Measurements from ENCODE around the gene ZC3HAV1. TPM values are rescaled to one million over a fixed set of nuclear protein-coding genes. Genes with fewer than 3 reads are reported as not detected.
A peak's percentile ranks its signal among the peaks of the same experiment; 100 is the strongest.

ZC3HAV1 gene
- total and polyA plus RNA-seq, 9 of the 15 experiments (the other 6 are each of a cell fraction or from before 2014, with no cell fraction given) = 11.9 to 40.5 (median 23.9) TPM

DNA sequence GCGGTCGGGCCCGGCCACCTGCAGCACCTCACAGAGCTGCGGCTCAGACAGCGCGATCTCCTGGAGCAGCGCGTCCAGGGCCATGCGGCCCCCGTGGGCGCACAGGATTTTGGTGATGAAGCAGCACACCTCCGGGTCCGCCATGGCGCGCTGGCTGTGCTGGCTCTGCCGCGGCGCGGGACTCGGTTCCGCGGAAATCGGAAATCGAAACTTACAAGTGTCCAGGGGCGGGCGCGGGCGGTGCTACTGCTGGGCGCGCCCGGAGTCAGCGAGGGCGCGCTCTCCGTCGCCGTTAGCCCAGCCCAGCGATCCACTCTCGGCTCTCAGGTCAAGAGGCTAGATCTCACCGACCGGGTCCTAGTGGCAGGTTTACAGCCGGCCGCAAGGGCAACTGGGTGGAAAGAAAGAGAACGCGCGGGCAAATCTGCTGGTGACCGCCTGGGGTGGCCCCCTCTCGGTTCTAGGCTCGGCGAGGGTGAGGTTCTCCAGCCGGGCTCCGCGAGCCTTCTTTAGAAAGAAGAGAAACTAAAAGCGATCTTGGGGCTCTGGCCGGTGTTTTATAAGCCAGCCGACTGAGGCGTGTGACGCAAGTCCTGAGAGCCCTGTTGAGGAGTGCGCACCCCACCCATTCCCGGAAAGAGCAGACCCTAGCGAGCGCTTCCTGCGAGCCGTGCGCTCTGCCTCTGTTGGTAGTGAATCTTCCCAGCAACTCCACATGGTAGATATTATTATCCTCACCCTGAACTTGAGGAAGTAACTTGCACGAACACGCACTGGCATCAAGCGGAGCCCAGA is at the start of gene ZC3HAV1 (continued):
- TF ChIP-seq, protein P1, sequence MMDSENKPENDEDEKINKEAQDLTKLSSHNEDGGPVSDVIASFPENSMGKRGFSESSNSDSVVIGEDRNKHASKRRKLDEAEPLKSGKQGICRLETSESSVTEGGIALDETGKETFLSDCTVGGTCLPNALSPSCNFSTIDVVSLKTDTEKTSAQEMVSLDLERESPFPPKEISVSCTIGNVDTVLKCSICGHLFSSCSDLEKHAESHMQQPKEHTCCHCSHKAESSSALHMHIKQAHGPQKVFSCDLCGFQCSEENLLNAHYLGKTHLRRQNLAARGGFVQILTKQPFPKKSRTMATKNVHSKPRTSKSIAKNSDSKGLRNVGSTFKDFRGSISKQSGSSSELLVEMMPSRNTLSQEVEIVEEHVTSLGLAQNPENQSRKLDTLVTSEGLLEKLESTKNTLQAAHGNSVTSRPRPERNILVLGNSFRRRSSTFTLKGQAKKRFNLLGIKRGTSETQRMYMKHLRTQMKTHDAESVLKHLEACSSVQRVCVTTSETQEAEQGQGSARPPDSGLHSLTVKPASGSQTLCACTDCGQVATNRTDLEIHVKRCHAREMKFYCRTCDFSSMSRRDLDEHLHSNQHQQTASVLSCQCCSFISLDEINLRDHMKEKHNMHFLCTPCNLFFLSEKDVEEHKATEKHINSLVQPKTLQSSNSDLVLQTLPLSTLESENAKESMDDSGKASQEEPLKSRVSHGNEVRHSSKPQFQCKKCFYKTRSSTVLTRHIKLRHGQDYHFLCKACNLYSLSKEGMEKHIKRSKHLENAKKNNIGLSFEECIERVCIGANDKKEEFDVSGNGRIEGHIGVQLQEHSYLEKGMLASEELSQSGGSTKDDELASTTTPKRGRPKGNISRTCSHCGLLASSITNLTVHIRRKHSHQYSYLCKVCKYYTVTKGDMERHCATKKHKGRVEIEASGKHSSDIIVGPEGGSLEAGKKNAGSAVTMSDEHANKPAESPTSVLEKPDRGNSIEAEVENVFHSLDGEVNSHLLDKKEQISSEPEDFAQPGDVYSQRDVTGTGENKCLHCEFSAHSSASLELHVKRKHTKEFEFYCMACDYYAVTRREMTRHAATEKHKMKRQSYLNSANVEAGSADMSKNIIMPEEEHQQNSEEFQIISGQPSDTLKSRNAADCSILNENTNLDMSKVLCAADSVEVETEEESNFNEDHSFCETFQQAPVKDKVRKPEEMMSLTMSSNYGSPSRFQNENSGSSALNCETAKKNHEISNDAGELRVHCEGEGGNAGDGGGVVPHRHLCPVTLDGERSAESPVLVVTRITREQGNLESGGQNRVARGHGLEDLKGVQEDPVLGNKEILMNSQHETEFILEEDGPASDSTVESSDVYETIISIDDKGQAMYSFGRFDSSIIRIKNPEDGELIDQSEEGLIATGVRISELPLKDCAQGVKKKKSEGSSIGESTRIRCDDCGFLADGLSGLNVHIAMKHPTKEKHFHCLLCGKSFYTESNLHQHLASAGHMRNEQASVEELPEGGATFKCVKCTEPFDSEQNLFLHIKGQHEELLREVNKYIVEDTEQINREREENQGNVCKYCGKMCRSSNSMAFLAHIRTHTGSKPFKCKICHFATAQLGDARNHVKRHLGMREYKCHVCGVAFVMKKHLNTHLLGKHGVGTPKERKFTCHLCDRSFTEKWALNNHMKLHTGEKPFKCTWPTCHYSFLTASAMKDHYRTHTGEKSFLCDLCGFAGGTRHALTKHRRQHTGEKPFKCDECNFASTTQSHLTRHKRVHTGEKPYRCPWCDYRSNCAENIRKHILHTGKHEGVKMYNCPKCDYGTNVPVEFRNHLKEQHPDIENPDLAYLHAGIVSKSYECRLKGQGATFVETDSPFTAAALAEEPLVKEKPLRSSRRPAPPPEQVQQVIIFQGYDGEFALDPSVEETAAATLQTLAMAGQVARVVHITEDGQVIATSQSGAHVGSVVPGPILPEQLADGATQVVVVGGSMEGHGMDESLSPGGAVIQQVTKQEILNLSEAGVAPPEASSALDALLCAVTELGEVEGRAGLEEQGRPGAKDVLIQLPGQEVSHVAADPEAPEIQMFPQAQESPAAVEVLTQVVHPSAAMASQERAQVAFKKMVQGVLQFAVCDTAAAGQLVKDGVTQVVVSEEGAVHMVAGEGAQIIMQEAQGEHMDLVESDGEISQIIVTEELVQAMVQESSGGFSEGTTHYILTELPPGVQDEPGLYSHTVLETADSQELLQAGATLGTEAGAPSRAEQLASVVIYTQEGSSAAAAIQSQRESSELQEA (IDR thresholded peaks at IDR 0.05; ENCODE audit: low read depth) = no peak
- TF ChIP-seq ZNF79 (CRISPR knock-in tag; IDR thresholded peaks at IDR 0.05; ENCODE audit: low read depth) (no peak), MAFK (IDR thresholded peaks at IDR 0.05; ENCODE audit: low read length) (0 out of 2 replicates have a peak, but pooled peaks have one; percentile 3), NFXL1 (CRISPR knock-in tag; IDR thresholded peaks at IDR 0.05) (0 out of 2 replicates have a peak, but pooled peaks have one; percentile 26), KLF13 (tag; IDR thresholded peaks at IDR 0.05; ENCODE audit: borderline replicate concordance, low read depth) (peak; percentile 49; the same call in 1 of the 2 replicates), ZNF444 (CRISPR knock-in tag; IDR thresholded peaks at IDR 0.05) (peak; percentile 96)
- TF ChIP-seq, protein P2, sequence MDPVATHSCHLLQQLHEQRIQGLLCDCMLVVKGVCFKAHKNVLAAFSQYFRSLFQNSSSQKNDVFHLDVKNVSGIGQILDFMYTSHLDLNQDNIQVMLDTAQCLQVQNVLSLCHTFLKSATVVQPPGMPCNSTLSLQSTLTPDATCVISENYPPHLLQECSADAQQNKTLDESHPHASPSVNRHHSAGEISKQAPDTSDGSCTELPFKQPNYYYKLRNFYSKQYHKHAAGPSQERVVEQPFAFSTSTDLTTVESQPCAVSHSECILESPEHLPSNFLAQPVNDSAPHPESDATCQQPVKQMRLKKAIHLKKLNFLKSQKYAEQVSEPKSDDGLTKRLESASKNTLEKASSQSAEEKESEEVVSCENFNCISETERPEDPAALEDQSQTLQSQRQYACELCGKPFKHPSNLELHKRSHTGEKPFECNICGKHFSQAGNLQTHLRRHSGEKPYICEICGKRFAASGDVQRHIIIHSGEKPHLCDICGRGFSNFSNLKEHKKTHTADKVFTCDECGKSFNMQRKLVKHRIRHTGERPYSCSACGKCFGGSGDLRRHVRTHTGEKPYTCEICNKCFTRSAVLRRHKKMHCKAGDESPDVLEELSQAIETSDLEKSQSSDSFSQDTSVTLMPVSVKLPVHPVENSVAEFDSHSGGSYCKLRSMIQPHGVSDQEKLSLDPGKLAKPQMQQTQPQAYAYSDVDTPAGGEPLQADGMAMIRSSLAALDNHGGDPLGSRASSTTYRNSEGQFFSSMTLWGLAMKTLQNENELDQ (CRISPR knock-in tag; IDR thresholded peaks at IDR 0.05; ENCODE audit: borderline replicate concordance) = 0 out of 2 replicates have a peak, but pooled peaks have one; percentile 31
- TF ChIP-seq, protein P3, sequence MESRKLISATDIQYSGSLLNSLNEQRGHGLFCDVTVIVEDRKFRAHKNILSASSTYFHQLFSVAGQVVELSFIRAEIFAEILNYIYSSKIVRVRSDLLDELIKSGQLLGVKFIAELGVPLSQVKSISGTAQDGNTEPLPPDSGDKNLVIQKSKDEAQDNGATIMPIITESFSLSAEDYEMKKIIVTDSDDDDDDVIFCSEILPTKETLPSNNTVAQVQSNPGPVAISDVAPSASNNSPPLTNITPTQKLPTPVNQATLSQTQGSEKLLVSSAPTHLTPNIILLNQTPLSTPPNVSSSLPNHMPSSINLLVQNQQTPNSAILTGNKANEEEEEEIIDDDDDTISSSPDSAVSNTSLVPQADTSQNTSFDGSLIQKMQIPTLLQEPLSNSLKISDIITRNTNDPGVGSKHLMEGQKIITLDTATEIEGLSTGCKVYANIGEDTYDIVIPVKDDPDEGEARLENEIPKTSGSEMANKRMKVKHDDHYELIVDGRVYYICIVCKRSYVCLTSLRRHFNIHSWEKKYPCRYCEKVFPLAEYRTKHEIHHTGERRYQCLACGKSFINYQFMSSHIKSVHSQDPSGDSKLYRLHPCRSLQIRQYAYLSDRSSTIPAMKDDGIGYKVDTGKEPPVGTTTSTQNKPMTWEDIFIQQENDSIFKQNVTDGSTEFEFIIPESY (CRISPR knock-in tag; IDR thresholded peaks at IDR 0.05) = peak; percentile 80; the same call in 1 of the 2 replicates
- TF ChIP-seq, protein P4, sequence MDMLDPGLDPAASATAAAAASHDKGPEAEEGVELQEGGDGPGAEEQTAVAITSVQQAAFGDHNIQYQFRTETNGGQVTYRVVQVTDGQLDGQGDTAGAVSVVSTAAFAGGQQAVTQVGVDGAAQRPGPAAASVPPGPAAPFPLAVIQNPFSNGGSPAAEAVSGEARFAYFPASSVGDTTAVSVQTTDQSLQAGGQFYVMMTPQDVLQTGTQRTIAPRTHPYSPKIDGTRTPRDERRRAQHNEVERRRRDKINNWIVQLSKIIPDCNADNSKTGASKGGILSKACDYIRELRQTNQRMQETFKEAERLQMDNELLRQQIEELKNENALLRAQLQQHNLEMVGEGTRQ (CRISPR knock-in tag; IDR thresholded peaks at IDR 0.05) = no peak

Data from K562 (cell line).